GM20000 (cell line): ENCODE results near the gene PRKG1.
"Not testable (repeated sequence)": the region's sequence is repeated elsewhere in the genome, so short reads cannot be mapped to it uniquely, and the experiment has no call there.

Experiments used
- DNase-seq: peaks from one replicate; pipeline ENCODE4 v3.0.0; 2012; ENCODE audit warnings: low spot score
- TF ChIP-seq, protein P1 (sequence below): IDR thresholded peaks from 2 replicates; pipeline ENCODE4 v1.5.1; 2012; ENCODE audit warnings: mild to moderate bottlenecking, control low read depth; ENCODE audit errors: extremely low read depth, missing control alignments

The PRKG1 gene

GRCh38 chr10:51552879-51553278 is 478.6 kb downstream of the PRKG1 start:
- DNase-seq: no peak
- TF ChIP-seq, protein P1, sequence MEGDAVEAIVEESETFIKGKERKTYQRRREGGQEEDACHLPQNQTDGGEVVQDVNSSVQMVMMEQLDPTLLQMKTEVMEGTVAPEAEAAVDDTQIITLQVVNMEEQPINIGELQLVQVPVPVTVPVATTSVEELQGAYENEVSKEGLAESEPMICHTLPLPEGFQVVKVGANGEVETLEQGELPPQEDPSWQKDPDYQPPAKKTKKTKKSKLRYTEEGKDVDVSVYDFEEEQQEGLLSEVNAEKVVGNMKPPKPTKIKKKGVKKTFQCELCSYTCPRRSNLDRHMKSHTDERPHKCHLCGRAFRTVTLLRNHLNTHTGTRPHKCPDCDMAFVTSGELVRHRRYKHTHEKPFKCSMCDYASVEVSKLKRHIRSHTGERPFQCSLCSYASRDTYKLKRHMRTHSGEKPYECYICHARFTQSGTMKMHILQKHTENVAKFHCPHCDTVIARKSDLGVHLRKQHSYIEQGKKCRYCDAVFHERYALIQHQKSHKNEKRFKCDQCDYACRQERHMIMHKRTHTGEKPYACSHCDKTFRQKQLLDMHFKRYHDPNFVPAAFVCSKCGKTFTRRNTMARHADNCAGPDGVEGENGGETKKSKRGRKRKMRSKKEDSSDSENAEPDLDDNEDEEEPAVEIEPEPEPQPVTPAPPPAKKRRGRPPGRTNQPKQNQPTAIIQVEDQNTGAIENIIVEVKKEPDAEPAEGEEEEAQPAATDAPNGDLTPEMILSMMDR: no peak

GRCh38 chr10:51564896-51565510 is 490.7 kb downstream of the PRKG1 start:
- DNase-seq: no peak
- TF ChIP-seq, protein P1: no peak

DNA sequence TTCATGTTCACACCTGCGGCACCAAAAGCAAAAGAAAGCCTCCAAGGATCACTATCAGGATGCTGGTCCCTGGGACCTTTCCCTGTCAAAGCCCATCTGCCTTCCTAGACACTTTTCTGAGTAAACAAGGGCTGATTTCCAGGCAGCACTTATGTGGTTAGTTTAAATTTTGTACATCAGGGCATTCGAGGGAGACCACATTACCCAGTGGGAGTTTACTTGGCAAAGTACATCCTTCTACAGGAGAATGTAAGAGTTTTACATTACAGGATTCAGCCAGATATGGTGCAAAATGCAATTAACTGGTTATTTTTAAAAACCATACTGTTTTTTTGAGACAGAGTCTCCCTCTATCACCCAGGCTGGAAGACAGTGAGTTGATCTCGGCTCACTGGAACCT is 493.0 kb downstream of the PRKG1 start:
- no peak for DNase-seq
- TF ChIP-seq, protein P1: no peak

- TF ChIP-seq, protein P1: no peak
- no peak for DNase-seq
These were observed 495.2 kb downstream of the PRKG1 start for GRCh38 chr10:51569467-51569866.

DNA sequence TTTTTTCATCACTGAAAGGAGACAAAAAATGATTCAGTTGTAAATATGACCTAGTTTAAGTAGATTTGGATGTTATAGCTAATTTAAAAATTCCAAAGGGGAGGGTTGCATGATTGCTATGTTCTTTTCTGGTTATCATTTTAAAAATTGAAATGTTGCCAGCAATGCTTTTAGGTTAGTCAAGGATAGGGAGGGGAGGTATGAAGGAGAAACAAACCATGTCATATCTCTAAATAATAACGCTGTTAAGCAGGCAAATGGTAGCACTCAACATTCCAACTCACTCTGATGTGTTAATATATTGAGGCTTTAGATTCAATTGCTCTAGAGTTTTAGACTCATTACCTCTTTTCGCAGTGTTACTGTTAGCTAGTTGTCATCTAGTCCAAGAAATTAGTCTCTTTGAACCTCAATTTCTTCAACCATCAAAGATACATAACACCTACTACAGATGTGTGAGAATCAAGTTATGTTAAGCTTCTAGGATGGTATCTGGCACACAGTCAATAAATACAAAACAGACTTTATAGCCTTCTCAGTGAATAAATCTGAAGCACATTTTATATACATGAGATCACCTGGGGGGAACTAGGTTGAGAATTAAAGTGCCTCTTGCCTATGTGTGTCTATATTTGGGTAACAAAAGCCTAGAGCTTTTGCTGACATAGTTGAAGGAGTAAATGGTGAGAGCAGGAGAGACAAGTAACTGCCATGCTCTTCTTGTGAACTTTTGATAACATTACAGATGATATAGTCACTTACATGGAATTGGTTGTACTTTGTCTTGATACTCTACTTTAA is 500.2 kb downstream of the PRKG1 start:
- TF ChIP-seq, protein P1: no peak
- DNase-seq: no peak

DNA sequence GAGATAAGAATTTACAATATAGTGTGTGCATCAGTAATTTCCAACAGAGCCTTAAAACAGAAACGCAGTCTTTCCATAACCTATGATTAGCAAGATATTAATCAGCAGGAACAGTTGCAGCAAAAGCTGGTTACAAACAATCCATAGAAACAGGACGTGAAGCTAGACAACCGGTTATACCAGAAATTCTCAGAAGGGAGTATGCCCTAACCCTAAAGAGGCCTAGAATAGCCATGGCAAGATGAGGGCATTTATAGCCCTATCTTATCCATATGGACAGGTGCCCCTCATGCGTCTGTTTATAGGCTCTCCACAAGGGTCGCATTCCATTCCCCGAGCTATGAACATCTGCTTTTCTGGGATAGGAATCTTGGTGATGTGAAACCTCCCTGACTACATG is 506.9 kb downstream of the PRKG1 start:
- DNase-seq: not testable (repeated sequence)

DNA sequence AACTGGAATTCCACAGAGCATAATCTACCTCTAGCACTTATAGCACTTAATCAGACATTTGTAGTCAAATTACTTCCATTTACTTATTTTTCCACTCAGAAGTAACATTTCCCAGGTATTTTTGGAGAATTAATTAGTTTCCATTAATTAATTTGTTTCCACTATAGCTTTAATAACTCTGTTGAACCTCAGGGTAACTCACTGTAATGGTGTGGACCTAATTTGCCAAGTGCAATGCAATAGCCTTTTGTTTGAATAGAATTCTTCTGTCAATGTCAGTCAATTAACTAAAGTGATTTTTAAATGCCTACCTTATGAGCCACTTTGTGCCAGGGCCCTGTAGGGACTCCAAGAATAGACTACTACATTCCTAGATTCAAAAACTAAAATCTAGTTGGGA is 509.7 kb downstream of the PRKG1 start:
- DNase-seq: no peak
- TF ChIP-seq, protein P1: no peak
